Liver (tissue), 2 donors: ENCODE data around the gene PTGER2.

Source experiments
- YY1 ChIP-seq: IDR thresholded peaks from 2 replicates; pipeline ENCODE4 v1.6.1; 2016; ENCODE audit warnings: antibody characterized with exemption, mild to moderate bottlenecking
- TF ChIP-seq, protein P1 (sequence below): fragments of 150-350 bp; IDR thresholded peaks from 2 replicates; pipeline ENCODE4 v1.5.1; 2017; ENCODE audit warnings: improper control_type of control experiment, low read depth, low read length; ENCODE audit not compliant: missing input control
- TF ChIP-seq, protein P2 (sequence below): IDR thresholded peaks from 2 replicates; pipeline ENCODE4 v1.6.1; 2016; ENCODE audit warnings: antibody characterized with exemption
- donor health status: healthy.

DNA sequence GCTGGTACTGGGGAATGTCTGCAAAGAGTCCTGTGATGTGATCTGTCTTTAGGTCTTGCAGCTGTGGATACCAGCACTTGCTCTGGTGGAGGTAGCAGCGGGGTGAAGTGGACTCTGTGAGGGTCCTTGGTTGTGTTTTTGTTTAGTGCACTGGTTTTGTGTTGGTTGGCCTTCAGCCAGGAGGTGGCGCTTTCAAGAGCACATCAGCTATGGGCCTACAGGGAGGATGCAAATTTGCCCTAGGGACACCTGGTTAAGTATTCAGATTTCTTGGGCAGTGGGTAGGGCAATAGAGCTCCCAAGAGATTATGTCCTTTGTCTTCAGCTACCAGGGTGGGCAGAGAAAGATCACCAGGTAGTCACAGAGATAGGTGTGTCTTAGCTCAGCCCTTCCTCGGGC lies 63.8 kb downstream of the PTGER2 start:
- TF ChIP-seq, protein P1, sequence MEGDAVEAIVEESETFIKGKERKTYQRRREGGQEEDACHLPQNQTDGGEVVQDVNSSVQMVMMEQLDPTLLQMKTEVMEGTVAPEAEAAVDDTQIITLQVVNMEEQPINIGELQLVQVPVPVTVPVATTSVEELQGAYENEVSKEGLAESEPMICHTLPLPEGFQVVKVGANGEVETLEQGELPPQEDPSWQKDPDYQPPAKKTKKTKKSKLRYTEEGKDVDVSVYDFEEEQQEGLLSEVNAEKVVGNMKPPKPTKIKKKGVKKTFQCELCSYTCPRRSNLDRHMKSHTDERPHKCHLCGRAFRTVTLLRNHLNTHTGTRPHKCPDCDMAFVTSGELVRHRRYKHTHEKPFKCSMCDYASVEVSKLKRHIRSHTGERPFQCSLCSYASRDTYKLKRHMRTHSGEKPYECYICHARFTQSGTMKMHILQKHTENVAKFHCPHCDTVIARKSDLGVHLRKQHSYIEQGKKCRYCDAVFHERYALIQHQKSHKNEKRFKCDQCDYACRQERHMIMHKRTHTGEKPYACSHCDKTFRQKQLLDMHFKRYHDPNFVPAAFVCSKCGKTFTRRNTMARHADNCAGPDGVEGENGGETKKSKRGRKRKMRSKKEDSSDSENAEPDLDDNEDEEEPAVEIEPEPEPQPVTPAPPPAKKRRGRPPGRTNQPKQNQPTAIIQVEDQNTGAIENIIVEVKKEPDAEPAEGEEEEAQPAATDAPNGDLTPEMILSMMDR = no peak
- TF ChIP-seq, protein P2, sequence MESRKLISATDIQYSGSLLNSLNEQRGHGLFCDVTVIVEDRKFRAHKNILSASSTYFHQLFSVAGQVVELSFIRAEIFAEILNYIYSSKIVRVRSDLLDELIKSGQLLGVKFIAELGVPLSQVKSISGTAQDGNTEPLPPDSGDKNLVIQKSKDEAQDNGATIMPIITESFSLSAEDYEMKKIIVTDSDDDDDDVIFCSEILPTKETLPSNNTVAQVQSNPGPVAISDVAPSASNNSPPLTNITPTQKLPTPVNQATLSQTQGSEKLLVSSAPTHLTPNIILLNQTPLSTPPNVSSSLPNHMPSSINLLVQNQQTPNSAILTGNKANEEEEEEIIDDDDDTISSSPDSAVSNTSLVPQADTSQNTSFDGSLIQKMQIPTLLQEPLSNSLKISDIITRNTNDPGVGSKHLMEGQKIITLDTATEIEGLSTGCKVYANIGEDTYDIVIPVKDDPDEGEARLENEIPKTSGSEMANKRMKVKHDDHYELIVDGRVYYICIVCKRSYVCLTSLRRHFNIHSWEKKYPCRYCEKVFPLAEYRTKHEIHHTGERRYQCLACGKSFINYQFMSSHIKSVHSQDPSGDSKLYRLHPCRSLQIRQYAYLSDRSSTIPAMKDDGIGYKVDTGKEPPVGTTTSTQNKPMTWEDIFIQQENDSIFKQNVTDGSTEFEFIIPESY = no peak
- no peak for TF ChIP-seq YY1
